HepG2 (cell line): ENCODE measurements around the gene TOR2A. TPM values are rescaled to one million over a fixed set of nuclear protein-coding genes. Genes with fewer than 3 reads are reported as not detected.

Experiments
- AHR ChIP-seq: IDR thresholded peaks from 2 replicates; pipeline ENCODE4 v1.6.1; 2018; ENCODE audit warnings: missing genetic modification reagents, missing compliant biosample characterization
- ATAD3A ChIP-seq: sonication (generic); formaldehyde crosslinking; IDR thresholded peaks from 2 replicates; pipeline ENCODE4 v1.4.0; 2020; ENCODE audit warnings: missing genetic modification reagents
- BORCS8-MEF2B ChIP-seq: sonication (generic); formaldehyde crosslinking; IDR thresholded peaks from 2 replicates; pipeline ENCODE4 v1.8.0; 2022; ENCODE audit warnings: mild to moderate bottlenecking, missing genetic modification reagents
- CBX5 ChIP-seq: sonication (generic); formaldehyde crosslinking; IDR thresholded peaks from 2 replicates; pipeline ENCODE4 v1.4.0; 2020; ENCODE audit warnings: missing genetic modification reagents, borderline replicate concordance
- FOXO1 ChIP-seq: sonication (generic); formaldehyde crosslinking; IDR thresholded peaks from 2 replicates; pipeline ENCODE4 v1.4.0; 2020; ENCODE audit warnings: missing genetic modification reagents
- GABPA ChIP-seq, 2 experiments: IDR thresholded peaks; 2 replicates each; pipeline ENCODE4 v1.6.1; 2011 to 2016; ENCODE audit warnings: low read depth in 2 of 2, low read length in 1 of 2, missing biosample characterization in 1 of 2, missing genetic modification characterization in 1 of 2
- GMEB2 ChIP-seq: IDR thresholded peaks from 2 replicates; pipeline ENCODE4 v1.6.1; 2016; ENCODE audit warnings: missing biosample characterization, missing genetic modification reagents, low read depth
- GTF3A ChIP-seq: sonication (generic); formaldehyde crosslinking; conservative IDR thresholded peaks from 2 replicates; pipeline ENCODE4 v1.4.0; 2020; ENCODE audit warnings: mild to moderate bottlenecking, missing genetic modification reagents
- MED13 ChIP-seq: sonication (generic); formaldehyde crosslinking; IDR thresholded peaks from 2 replicates; pipeline ENCODE4 v1.5.0; 2020; ENCODE audit warnings: missing genetic modification reagents
- NFE2L2 ChIP-seq: fragments of 150-350 bp; IDR thresholded peaks from 2 replicates; pipeline ENCODE4 v1.6.1; 2014; ENCODE audit warnings: low read length
- RORA ChIP-seq: sonication (generic); formaldehyde crosslinking; IDR thresholded peaks from 2 replicates; pipeline ENCODE4 v1.5.0; 2020; ENCODE audit warnings: mild to moderate bottlenecking, missing genetic modification reagents, moderate library complexity
- SIX4 ChIP-seq: sonication (generic); formaldehyde crosslinking; IDR thresholded peaks from 2 replicates; pipeline ENCODE4 v1.4.0; 2020; ENCODE audit warnings: missing genetic modification reagents
- SYNCRIP ChIP-seq: fragments of 200-400 bp; formaldehyde crosslinking; IDR thresholded peaks from 2 replicates; pipeline ENCODE4 v1.6.1; 2018; ENCODE audit warnings: mild to moderate bottlenecking, low read depth, low read length; ENCODE audit not compliant: insufficient read depth
- TEAD3 ChIP-seq: optimal IDR thresholded peaks from 2 replicates; pipeline ENCODE3; 2016; ENCODE audit warnings: borderline replicate concordance
- ZNF260 ChIP-seq: sonication (generic); formaldehyde crosslinking; IDR thresholded peaks from 2 replicates; pipeline ENCODE4 v1.4.0; 2020; ENCODE audit warnings: missing genetic modification reagents, low read depth, mild to moderate bottlenecking, borderline replicate concordance
- ZNF333 ChIP-seq: sonication (generic); formaldehyde crosslinking; IDR thresholded peaks from 2 replicates; pipeline ENCODE4 v1.4.0; 2020; ENCODE audit warnings: mild to moderate bottlenecking, missing genetic modification reagents, borderline replicate concordance
- ZNF350 ChIP-seq: sonication (generic); formaldehyde crosslinking; IDR thresholded peaks from 2 replicates; pipeline ENCODE4 v1.4.0; 2020; ENCODE audit warnings: mild to moderate bottlenecking, low read depth, missing genetic modification reagents, borderline replicate concordance
- ZNF614 ChIP-seq: IDR thresholded peaks from 2 replicates; pipeline ENCODE4 v1.6.1; 2018; ENCODE audit warnings: missing biosample characterization, missing genetic modification reagents, inconsistent platforms, borderline replicate concordance
- ZNF772 ChIP-seq: sonication (generic); formaldehyde crosslinking; IDR thresholded peaks from 2 replicates; pipeline ENCODE4 v1.5.0; 2020; ENCODE audit warnings: mild to moderate bottlenecking, missing genetic modification reagents
- ZSCAN12 ChIP-seq: sonication (generic); formaldehyde crosslinking; IDR thresholded peaks from 2 replicates; pipeline ENCODE4 v1.9.0; 2021; ENCODE audit warnings: mild to moderate bottlenecking, missing genetic modification reagents
- polyA plus RNA-seq, 8 experiments: library from polyadenylated mRNA; depleted of rRNA in 3 of 8; stranded (reverse) in 7 of 8; unstranded in 1 of 8; fragments of >200 nt; fragmentation: Illumina TruSeq in 4 of 8; extraction: Trizol in 4 of 8; gene quantifications; 2 replicates each; pipeline versions ENCODE4 v1.2.1 to v1.2.3, GENCODE V29; 2011 to 2016; ENCODE audit warnings: low read depth in 4 of 8, missing spikeins in 1 of 8, mixed read lengths in 1 of 8; ENCODE audit not compliant: insufficient read depth in 1 of 8
- total RNA-seq, 5 experiments: library from RNA; depleted of rRNA; stranded (reverse); fragments of >200 nt; fragmentation: Illumina TruSeq; extraction: Trizol; gene quantifications; 2 replicates each; pipeline ENCODE4 v1.2.3, GENCODE V29; 2016; ENCODE audit warnings: low read depth in 1 of 5
- TF ChIP-seq, protein P1 (sequence below): sonication (generic); formaldehyde crosslinking; IDR thresholded peaks from 2 replicates; pipeline ENCODE4 v1.5.0; 2020; ENCODE audit warnings: missing genetic modification reagents, mild to moderate bottlenecking, borderline replicate concordance
- TF ChIP-seq, protein P2 (sequence below): sonication (generic); formaldehyde crosslinking; IDR thresholded peaks from 2 replicates; pipeline ENCODE4 v1.5.1; 2020; ENCODE audit warnings: missing genetic modification reagents, mild to moderate bottlenecking, borderline replicate concordance
- TF ChIP-seq, protein P3 (sequence below): sonication (generic); formaldehyde crosslinking; IDR thresholded peaks from 2 replicates; pipeline ENCODE4 v1.4.0; 2020; ENCODE audit warnings: missing genetic modification reagents

The TOR2A gene
- total and polyA plus RNA-seq, 2 of the 13 experiments (the other 11 are each of a cell fraction or from before 2014, with no cell fraction given), result 3.5 to 7.2 TPM

GRCh38 chr9:127734747-127735529 lies at the start of gene TOR2A (continued):
- TF ChIP-seq, protein P1, sequence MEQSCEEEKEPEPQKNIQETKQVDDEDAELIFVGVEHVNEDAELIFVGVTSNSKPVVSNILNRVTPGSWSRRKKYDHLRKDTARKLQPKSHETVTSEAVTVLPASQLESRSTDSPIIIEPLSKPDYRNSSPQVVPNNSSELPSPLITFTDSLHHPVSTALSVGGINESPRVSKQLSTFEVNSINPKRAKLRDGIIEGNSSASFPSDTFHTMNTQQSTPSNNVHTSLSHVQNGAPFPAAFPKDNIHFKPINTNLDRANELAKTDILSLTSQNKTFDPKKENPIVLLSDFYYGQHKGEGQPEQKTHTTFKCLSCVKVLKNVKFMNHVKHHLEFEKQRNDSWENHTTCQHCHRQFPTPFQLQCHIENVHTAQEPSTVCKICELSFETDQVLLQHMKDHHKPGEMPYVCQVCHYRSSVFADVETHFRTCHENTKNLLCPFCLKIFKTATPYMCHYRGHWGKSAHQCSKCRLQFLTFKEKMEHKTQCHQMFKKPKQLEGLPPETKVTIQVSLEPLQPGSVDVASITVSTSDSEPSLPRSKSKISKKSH (CRISPR knock-in tag), result no peak
- TF ChIP-seq TEAD3 (peak; percentile 59), ZNF260 (no peak), ZSCAN12 (CRISPR knock-in tag) (no peak), NFE2L2 (no peak), GMEB2 (CRISPR knock-in tag) (0 out of 2 replicates have a peak, but pooled peaks have one; percentile 24), FOXO1 (CRISPR knock-in tag) (peak; percentile 54; the same call in 1 of the 2 replicates), GABPA (IDR thresholded peaks at IDR 0.05; ENCODE audit: low read depth, low read length) (peak; percentile 71), GABPA (CRISPR knock-in tag; IDR thresholded peaks at IDR 0.05; ENCODE audit: low read depth) (peak; percentile 85), MED13 (no peak), ZNF350 (CRISPR knock-in tag) (peak; percentile 37; the same call in 1 of the 2 replicates), SYNCRIP (no peak), RORA (CRISPR knock-in tag) (no peak), GTF3A (0 out of 2 replicates have a peak, but pooled peaks have one; percentile 92), ZNF772 (CRISPR knock-in tag) (no peak; the same call in 1 of the 2 replicates), ATAD3A (no peak), AHR (CRISPR knock-in tag) (no peak; the same call in 1 of the 2 replicates), CBX5 (peak; percentile 71; the same call in 1 of the 2 replicates), ZNF614 (CRISPR knock-in tag) (no peak; the same call in 1 of the 2 replicates), SIX4 (no peak), ZNF333 (CRISPR knock-in tag) (no peak), BORCS8-MEF2B (CRISPR knock-in tag) (peak; percentile 70; the same call in 1 of the 2 replicates)
- TF ChIP-seq, protein P2, sequence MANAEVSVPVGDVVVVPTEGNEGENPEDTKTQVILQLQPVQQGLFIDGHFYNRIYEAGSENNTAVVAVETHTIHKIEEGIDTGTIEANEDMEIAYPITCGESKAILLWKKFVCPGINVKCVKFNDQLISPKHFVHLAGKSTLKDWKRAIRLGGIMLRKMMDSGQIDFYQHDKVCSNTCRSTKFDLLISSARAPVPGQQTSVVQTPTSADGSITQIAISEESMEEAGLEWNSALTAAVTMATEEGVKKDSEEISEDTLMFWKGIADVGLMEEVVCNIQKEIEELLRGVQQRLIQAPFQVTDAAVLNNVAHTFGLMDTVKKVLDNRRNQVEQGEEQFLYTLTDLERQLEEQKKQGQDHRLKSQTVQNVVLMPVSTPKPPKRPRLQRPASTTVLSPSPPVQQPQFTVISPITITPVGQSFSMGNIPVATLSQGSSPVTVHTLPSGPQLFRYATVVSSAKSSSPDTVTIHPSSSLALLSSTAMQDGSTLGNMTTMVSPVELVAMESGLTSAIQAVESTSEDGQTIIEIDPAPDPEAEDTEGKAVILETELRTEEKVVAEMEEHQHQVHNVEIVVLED, result peak; percentile 88
- TF ChIP-seq, protein P3, sequence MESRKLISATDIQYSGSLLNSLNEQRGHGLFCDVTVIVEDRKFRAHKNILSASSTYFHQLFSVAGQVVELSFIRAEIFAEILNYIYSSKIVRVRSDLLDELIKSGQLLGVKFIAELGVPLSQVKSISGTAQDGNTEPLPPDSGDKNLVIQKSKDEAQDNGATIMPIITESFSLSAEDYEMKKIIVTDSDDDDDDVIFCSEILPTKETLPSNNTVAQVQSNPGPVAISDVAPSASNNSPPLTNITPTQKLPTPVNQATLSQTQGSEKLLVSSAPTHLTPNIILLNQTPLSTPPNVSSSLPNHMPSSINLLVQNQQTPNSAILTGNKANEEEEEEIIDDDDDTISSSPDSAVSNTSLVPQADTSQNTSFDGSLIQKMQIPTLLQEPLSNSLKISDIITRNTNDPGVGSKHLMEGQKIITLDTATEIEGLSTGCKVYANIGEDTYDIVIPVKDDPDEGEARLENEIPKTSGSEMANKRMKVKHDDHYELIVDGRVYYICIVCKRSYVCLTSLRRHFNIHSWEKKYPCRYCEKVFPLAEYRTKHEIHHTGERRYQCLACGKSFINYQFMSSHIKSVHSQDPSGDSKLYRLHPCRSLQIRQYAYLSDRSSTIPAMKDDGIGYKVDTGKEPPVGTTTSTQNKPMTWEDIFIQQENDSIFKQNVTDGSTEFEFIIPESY (CRISPR knock-in tag), result peak; percentile 77; the same call in 1 of the 2 replicates
